CD4-positive, alpha-beta T cell treated with Interleukin-15 for 4 hours (primary cell): ENCODE measurements around the gene FXYD7.
"Not testable (repeated sequence)": the region's sequence is repeated elsewhere in the genome, so short reads cannot be mapped to it uniquely, and the experiment has no call there.

Experiments
- DNase-seq: peaks from one replicate; pipeline ENCODE4 v3.0.0-alpha.2; 2020; ENCODE audit warnings: low spot score

Gene FXYD7

GRCh38 chr19:35144600-35145436, 1.8 kb downstream of the FXYD7 start:
- DNase-seq: peak; percentile 66

GRCh38 chr19:35146746-35147459, 3.8 kb downstream of the FXYD7 start:
- no peak for DNase-seq

GRCh38 chr19:35149463-35149862, 6.4 kb downstream of the FXYD7 start:
- no peak for DNase-seq

- DNase-seq: no peak
Observed at GRCh38 chr19:35150445-35150844, 7.4 kb downstream of the FXYD7 start.

- no peak for DNase-seq
Observed at GRCh38 chr19:35151273-35152065, 8.4 kb downstream of the FXYD7 start.

GRCh38 chr19:35153129-35153522, 10.1 kb downstream of the FXYD7 start:
- DNase-seq: not testable (repeated sequence)

GRCh38 chr19:35153701-35154524, 10.9 kb downstream of the FXYD7 start:
- DNase-seq: peak; percentile 76

GRCh38 chr19:35154525-35155406, 11.7 kb downstream of the FXYD7 start, which contains the start of gene FXYD5:
TSS of gene FXYD5 (plus strand) at chr19:35154735. CDS start at chr19:35155551, 816 bp downstream.
- DNase-seq: peak; percentile 70

- DNase-seq: no peak
Observed at GRCh38 chr19:35155441-35155840, 12.4 kb downstream of the FXYD7 start.

- DNase-seq: no peak
Observed at GRCh38 chr19:35155981-35156672, 13.1 kb downstream of the FXYD7 start.

GRCh38 chr19:35156673-35157014, 13.6 kb downstream of the FXYD7 start:
- no peak for DNase-seq

GRCh38 chr19:35157431-35157830, 14.4 kb downstream of the FXYD7 start:
- DNase-seq: no peak

GRCh38 chr19:35159606-35160005, 16.6 kb downstream of the FXYD7 start:
- DNase-seq: no peak

GRCh38 chr19:35160629-35161433, 17.8 kb downstream of the FXYD7 start:
- no peak for DNase-seq

- DNase-seq: no peak
Observed at GRCh38 chr19:35161434-35161743, 18.3 kb downstream of the FXYD7 start.

GRCh38 chr19:35162471-35163326, 19.6 kb downstream of the FXYD7 start:
- DNase-seq: no peak

- no peak for DNase-seq
Observed at GRCh38 chr19:35164418-35164817, 21.4 kb downstream of the FXYD7 start.
